ENCODE measurements around the gene TTLL7.
"Not testable (repeated sequence)": the region's sequence is repeated elsewhere in the genome, so short reads cannot be mapped to it uniquely, and the experiment has no call there.

TTLL7 gene

DNA sequence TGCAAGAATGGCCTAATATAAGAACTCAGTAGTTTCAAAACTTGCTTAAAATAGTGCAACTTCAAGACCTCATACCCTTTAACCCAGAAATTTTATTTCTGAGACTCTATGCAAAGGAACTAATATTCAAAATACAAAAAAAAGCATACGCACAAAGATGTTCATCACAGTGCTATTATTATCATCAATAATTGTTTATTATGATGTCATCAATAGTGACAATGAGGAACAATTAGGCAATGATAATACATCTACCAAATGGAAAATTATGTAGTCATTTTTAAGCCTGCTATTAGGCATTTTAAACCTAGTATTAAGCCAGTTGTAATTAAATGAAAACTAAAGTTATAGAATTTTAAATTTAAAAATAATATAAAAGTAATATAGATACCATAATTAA lies 3.3 kb downstream of the TTLL7 start:
- no peaks in the 10 kb centered on the region for H3K36me3 ChIP-seq (ENCODE audit: insufficient read depth, low read length)
- H3K27ac ChIP-seq (ENCODE audit: low read depth, low read length): no peak overlapping the region
- H3K9ac ChIP-seq (ENCODE audit: low read length): no peak overlapping the region

DNA sequence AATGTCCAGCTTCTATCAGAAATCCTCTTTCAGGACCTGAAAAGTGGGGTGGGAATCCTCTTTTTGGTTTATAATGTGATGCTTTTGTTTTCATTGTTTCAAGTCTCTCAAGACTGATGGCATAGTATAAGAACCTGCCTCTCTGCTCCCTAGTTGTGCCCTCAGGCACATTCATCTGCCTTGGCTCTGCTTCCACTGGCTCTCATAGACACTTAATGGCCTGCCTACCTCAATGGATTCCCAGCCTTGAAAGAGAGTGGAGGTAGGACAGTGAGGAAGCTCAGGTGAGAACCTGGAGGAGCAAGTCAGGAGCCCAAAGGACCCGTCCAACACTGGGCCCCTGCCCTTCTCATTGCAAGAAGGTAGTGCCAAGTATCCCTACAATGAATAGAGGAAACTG lies 4.8 kb downstream of the TTLL7 start:
- Histone ChIP-seq H3K27ac (ENCODE audit: low read depth, low read length) (no peak overlapping the region), H3K4me3 (ENCODE audit: low read depth in 1 of 2, low read length in 2 of 2) (no peak overlapping the region), H3K4me1 (ENCODE audit: insufficient read depth, low read length) (peaks cover 4% of the 10 kb centered on the region), H3K9me3 (ENCODE audit: low read length) (no peaks in the 10 kb centered on the region), H3K36me3 (ENCODE audit: insufficient read depth, low read length) (no peaks in the 10 kb centered on the region), H3K9ac (ENCODE audit: low read length) (no peak overlapping the region), H3K27me3 (ENCODE audit: control insufficient read depth in 1 of 2, insufficient read depth in 2 of 2, low read length in 2 of 2) (no peaks in the 10 kb centered on the region)

More for the DNA sequence above, 3.3 kb downstream of the TTLL7 start:
- no peaks in the 10 kb centered on the region for H3K9me3 ChIP-seq (ENCODE audit: low read length)
- no peak overlapping the region for H3K4me3 ChIP-seq (ENCODE audit: low read depth in 1 of 2, low read length in 2 of 2)
- H3K27me3 ChIP-seq (ENCODE audit: control insufficient read depth in 1 of 2, insufficient read depth in 2 of 2, low read length in 2 of 2): no peaks in the 10 kb centered on the region
- peaks cover 4% of the 10 kb centered on the region for H3K4me1 ChIP-seq (ENCODE audit: insufficient read depth, low read length)

GRCh38 chr1:83990734-83991133 lies 8.2 kb downstream of the TTLL7 start:
- no peaks in the 10 kb centered on the region for H3K27me3 ChIP-seq (ENCODE audit: control insufficient read depth in 1 of 2, insufficient read depth in 2 of 2, low read length in 2 of 2)
- no peaks in the 10 kb centered on the region for H3K4me1 ChIP-seq (ENCODE audit: insufficient read depth, low read length)
- no peak overlapping the region for H3K27ac ChIP-seq (ENCODE audit: low read depth, low read length)
- H3K4me3 ChIP-seq (ENCODE audit: low read depth in 1 of 2, low read length in 2 of 2): no peak overlapping the region
- no peaks in the 10 kb centered on the region for H3K9me3 ChIP-seq (ENCODE audit: low read length)
- H3K36me3 ChIP-seq (ENCODE audit: insufficient read depth, low read length): no peaks in the 10 kb centered on the region
- no peak overlapping the region for H3K9ac ChIP-seq (ENCODE audit: low read length)

- Histone ChIP-seq H3K27ac (ENCODE audit: low read depth, low read length) (no peak overlapping the region), H3K4me3 (ENCODE audit: low read depth in 1 of 2, low read length in 2 of 2) (no peak overlapping the region), H3K4me1 (ENCODE audit: insufficient read depth, low read length) (no peaks in the 10 kb centered on the region), H3K9me3 (ENCODE audit: low read length) (no peaks in the 10 kb centered on the region), H3K9ac (ENCODE audit: low read length) (no peak overlapping the region), H3K27me3 (ENCODE audit: control insufficient read depth in 1 of 2, insufficient read depth in 2 of 2, low read length in 2 of 2) (no peaks in the 10 kb centered on the region), H3K36me3 (ENCODE audit: insufficient read depth, low read length) (no peaks in the 10 kb centered on the region)
Observed at GRCh38 chr1:83985048-83985447, 13.9 kb downstream of the TTLL7 start.

GRCh38 chr1:83983918-83984317 lies 15.0 kb downstream of the TTLL7 start:
- H3K9ac ChIP-seq (ENCODE audit: low read length); H3K4me1 ChIP-seq (ENCODE audit: insufficient read depth, low read length); H3K9me3 ChIP-seq (ENCODE audit: low read length); H3K4me3 ChIP-seq (ENCODE audit: low read depth in 1 of 2, low read length in 2 of 2); H3K36me3 ChIP-seq (ENCODE audit: insufficient read depth, low read length); H3K27ac ChIP-seq (ENCODE audit: low read depth, low read length); H3K27me3 ChIP-seq (ENCODE audit: control insufficient read depth in 1 of 2, insufficient read depth in 2 of 2, low read length in 2 of 2): not testable (repeated sequence)

- H3K4me1 ChIP-seq (ENCODE audit: insufficient read depth, low read length): peaks cover 4% of the 10 kb centered on the region
- H3K27ac ChIP-seq (ENCODE audit: low read depth, low read length): no peak overlapping the region
- H3K9ac ChIP-seq (ENCODE audit: low read length): no peak overlapping the region
- H3K4me3 ChIP-seq (ENCODE audit: low read depth in 1 of 2, low read length in 2 of 2): no peak overlapping the region
- no peaks in the 10 kb centered on the region for H3K9me3 ChIP-seq (ENCODE audit: low read length)
- no peaks in the 10 kb centered on the region for H3K36me3 ChIP-seq (ENCODE audit: insufficient read depth, low read length)
- no peaks in the 10 kb centered on the region for H3K27me3 ChIP-seq (ENCODE audit: control insufficient read depth in 1 of 2, insufficient read depth in 2 of 2, low read length in 2 of 2)
Observed at GRCh38 chr1:83978056-83978455, 20.9 kb downstream of the TTLL7 start.

DNA sequence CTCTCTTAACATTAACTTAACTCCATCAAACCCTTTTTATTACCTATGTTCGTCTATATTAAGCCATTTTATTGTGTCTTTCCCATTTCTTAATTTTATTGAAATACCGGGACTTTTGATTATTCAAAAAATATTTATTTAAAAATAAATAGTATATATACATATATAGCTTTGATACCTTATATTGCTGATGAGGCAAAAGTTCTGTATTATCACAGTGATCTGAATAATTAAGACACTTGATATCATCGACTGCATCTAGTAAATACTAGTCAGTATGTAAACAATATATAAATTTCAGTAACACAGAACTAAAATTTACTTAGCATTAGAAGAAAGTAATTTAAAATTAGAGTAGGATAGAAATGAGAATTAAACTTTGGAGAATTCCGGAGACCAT lies 22.0 kb downstream of the TTLL7 start:
- Histone ChIP-seq H3K36me3 (ENCODE audit: insufficient read depth, low read length) (no peaks in the 10 kb centered on the region), H3K4me1 (ENCODE audit: insufficient read depth, low read length) (peaks cover 4% of the 10 kb centered on the region), H3K9me3 (ENCODE audit: low read length) (no peaks in the 10 kb centered on the region), H3K4me3 (ENCODE audit: low read depth in 1 of 2, low read length in 2 of 2) (no peak overlapping the region), H3K9ac (ENCODE audit: low read length) (no peak overlapping the region), H3K27ac (ENCODE audit: low read depth, low read length) (no peak overlapping the region), H3K27me3 (ENCODE audit: control insufficient read depth in 1 of 2, insufficient read depth in 2 of 2, low read length in 2 of 2) (no peaks in the 10 kb centered on the region)

DNA sequence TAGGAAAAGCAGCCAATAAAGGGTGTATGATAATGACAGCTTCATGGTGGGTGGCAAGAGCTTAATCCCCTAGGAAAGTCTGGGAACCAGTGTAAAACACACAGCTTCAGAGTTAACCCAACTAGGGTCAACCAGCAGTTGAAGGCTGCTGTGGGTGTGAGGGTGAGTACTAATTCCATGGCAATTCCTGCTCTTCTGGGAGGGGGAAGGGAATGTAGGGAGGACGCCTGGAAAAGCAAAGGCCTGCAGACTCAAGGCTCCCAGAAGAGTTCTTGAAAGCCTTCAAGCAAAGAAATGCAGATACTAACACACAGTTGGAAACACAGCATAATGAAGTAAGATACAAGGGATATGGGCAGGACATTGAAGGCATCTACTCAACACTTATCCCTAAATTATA lies 28.1 kb downstream of the TTLL7 start:
- no peak overlapping the region for H3K27ac ChIP-seq (ENCODE audit: low read depth, low read length)
- no peaks in the 10 kb centered on the region for H3K9me3 ChIP-seq (ENCODE audit: low read length)
- no peaks in the 10 kb centered on the region for H3K27me3 ChIP-seq (ENCODE audit: control insufficient read depth in 1 of 2, insufficient read depth in 2 of 2, low read length in 2 of 2)
- H3K9ac ChIP-seq (ENCODE audit: low read length): no peak overlapping the region
- no peaks in the 10 kb centered on the region for H3K36me3 ChIP-seq (ENCODE audit: insufficient read depth, low read length)
- no peaks in the 10 kb centered on the region for H3K4me1 ChIP-seq (ENCODE audit: insufficient read depth, low read length)
- H3K4me3 ChIP-seq (ENCODE audit: low read depth in 1 of 2, low read length in 2 of 2): no peak overlapping the region

DNA sequence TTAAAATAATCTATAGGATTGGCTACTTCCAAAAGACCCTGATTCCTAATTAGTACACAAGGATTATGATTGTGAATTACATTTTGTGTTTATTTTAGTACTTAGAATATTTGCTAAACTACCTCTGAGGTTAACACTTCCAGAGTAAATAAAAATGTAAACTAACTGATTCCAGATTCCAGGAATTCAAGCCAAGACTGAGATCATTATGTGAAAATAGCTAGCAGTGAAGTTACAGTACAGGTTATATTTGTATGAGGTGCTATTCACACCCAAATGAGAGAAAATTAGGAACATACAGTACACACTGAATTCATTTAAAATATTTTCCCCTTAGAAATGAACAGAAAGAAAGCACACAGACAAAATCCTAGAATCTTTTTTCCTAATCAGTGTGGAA lies 28.8 kb downstream of the TTLL7 start:
- no peak overlapping the region for H3K27ac ChIP-seq (ENCODE audit: low read depth, low read length)
- no peak overlapping the region for H3K4me3 ChIP-seq (ENCODE audit: low read depth in 1 of 2, low read length in 2 of 2)
- H3K27me3 ChIP-seq (ENCODE audit: control insufficient read depth in 1 of 2, insufficient read depth in 2 of 2, low read length in 2 of 2): no peaks in the 10 kb centered on the region
- H3K9me3 ChIP-seq (ENCODE audit: low read length): no peaks in the 10 kb centered on the region
- no peaks in the 10 kb centered on the region for H3K36me3 ChIP-seq (ENCODE audit: insufficient read depth, low read length)
- H3K9ac ChIP-seq (ENCODE audit: low read length): no peak overlapping the region
- no peaks in the 10 kb centered on the region for H3K4me1 ChIP-seq (ENCODE audit: insufficient read depth, low read length)

GRCh38 chr1:83967336-83967735 lies 31.6 kb downstream of the TTLL7 start:
- no peaks in the 10 kb centered on the region for H3K4me1 ChIP-seq (ENCODE audit: insufficient read depth, low read length)
- H3K9me3 ChIP-seq (ENCODE audit: low read length): no peaks in the 10 kb centered on the region
- no peaks in the 10 kb centered on the region for H3K36me3 ChIP-seq (ENCODE audit: insufficient read depth, low read length)
- H3K27me3 ChIP-seq (ENCODE audit: control insufficient read depth in 1 of 2, insufficient read depth in 2 of 2, low read length in 2 of 2): no peaks in the 10 kb centered on the region
- no peak overlapping the region for H3K9ac ChIP-seq (ENCODE audit: low read length)
- no peak overlapping the region for H3K4me3 ChIP-seq (ENCODE audit: low read depth in 1 of 2, low read length in 2 of 2)
- H3K27ac ChIP-seq (ENCODE audit: low read depth, low read length): no peak overlapping the region

- H3K9me3 ChIP-seq (ENCODE audit: low read length): no peaks in the 10 kb centered on the region
- H3K4me1 ChIP-seq (ENCODE audit: insufficient read depth, low read length): no peaks in the 10 kb centered on the region
- no peak overlapping the region for H3K9ac ChIP-seq (ENCODE audit: low read length)
- H3K4me3 ChIP-seq (ENCODE audit: low read depth in 1 of 2, low read length in 2 of 2): no peak overlapping the region
- no peaks in the 10 kb centered on the region for H3K27me3 ChIP-seq (ENCODE audit: control insufficient read depth in 1 of 2, insufficient read depth in 2 of 2, low read length in 2 of 2)
- no peaks in the 10 kb centered on the region for H3K36me3 ChIP-seq (ENCODE audit: insufficient read depth, low read length)
- H3K27ac ChIP-seq (ENCODE audit: low read depth, low read length): no peak overlapping the region
Observed at GRCh38 chr1:83964153-83964552, 34.8 kb downstream of the TTLL7 start.

GRCh38 chr1:83961571-83962295 lies 37.2 kb downstream of the TTLL7 start:
- Histone ChIP-seq H3K27ac (ENCODE audit: low read depth, low read length) (no peak overlapping the region), H3K4me3 (ENCODE audit: low read depth in 1 of 2, low read length in 2 of 2) (no peak overlapping the region), H3K9ac (ENCODE audit: low read length) (no peak overlapping the region), H3K27me3 (ENCODE audit: control insufficient read depth in 1 of 2, insufficient read depth in 2 of 2, low read length in 2 of 2) (no peaks in the 10 kb centered on the region), H3K9me3 (ENCODE audit: low read length) (no peaks in the 10 kb centered on the region), H3K4me1 (ENCODE audit: insufficient read depth, low read length) (no peaks in the 10 kb centered on the region), H3K36me3 (ENCODE audit: insufficient read depth, low read length) (no peaks in the 10 kb centered on the region)
